ENCODE results near the gene TRAK1.

DNA sequence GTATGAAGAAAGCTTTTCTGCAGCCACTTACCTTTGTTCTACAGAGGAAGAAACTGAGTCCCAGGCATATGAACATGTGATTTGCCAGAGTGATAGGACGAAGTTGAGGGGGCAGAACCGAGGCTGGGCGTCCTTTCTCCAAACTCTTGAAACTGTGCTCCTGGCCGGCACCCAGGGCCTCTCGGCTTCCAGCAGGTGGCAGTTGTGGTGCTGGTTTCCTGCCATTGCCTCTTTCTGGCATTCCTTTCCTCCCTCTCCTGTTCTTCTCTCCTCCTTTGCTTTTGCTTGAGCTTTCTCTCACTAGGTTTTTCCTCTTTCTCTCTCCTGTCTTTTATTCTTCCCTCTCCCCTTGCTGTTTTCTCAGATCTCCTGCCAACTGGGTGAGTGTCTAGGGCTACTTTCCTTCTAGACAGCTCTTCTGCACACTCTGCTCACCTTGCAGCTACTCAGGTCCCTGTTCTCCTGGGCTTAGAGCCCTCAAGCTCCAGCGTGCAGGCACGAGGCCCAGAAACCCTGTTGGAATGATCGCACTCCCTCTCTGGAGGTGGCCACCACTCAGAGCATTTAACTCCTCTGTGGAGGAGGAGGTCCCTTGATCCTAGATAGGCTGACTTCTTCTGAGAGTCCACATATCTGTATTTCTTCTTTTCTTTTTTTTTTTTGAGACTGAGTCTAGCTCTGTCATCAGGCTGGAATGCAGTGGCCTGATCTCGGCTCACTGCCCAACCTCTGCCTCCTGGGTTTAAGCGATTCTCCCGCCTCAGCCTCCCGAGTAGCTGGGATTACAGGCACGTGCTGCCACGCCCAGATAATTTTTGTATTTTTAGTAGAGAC, 26.2 kb downstream of the TRAK1 start:
- TF ChIP-seq, protein P1, sequence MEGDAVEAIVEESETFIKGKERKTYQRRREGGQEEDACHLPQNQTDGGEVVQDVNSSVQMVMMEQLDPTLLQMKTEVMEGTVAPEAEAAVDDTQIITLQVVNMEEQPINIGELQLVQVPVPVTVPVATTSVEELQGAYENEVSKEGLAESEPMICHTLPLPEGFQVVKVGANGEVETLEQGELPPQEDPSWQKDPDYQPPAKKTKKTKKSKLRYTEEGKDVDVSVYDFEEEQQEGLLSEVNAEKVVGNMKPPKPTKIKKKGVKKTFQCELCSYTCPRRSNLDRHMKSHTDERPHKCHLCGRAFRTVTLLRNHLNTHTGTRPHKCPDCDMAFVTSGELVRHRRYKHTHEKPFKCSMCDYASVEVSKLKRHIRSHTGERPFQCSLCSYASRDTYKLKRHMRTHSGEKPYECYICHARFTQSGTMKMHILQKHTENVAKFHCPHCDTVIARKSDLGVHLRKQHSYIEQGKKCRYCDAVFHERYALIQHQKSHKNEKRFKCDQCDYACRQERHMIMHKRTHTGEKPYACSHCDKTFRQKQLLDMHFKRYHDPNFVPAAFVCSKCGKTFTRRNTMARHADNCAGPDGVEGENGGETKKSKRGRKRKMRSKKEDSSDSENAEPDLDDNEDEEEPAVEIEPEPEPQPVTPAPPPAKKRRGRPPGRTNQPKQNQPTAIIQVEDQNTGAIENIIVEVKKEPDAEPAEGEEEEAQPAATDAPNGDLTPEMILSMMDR (IDR thresholded peaks at IDR 0.05) = peak in 3 of 4 experiments; percentile 28 to 37 (median 36)
- no peak for TF ChIP-seq POLR2A (IDR thresholded peaks at IDR 0.05)
